Activated CD8-positive, alpha-beta memory T cell treated with anti-CD3 and anti-CD28 coated beads, Interleukin-2, amount 50 U/mL, for 1 hour (primary cell): Measurements from ENCODE around the gene FBXL16.
"Not testable (repeated sequence)": the region's sequence is repeated elsewhere in the genome, so short reads cannot be mapped to it uniquely, and the experiment has no call there.

Experiments used
- DNase-seq: peaks from one replicate; pipeline ENCODE4 v3.0.0-alpha.2; 2020; ENCODE audit errors: extremely low read depth

FBXL16 gene

DNA sequence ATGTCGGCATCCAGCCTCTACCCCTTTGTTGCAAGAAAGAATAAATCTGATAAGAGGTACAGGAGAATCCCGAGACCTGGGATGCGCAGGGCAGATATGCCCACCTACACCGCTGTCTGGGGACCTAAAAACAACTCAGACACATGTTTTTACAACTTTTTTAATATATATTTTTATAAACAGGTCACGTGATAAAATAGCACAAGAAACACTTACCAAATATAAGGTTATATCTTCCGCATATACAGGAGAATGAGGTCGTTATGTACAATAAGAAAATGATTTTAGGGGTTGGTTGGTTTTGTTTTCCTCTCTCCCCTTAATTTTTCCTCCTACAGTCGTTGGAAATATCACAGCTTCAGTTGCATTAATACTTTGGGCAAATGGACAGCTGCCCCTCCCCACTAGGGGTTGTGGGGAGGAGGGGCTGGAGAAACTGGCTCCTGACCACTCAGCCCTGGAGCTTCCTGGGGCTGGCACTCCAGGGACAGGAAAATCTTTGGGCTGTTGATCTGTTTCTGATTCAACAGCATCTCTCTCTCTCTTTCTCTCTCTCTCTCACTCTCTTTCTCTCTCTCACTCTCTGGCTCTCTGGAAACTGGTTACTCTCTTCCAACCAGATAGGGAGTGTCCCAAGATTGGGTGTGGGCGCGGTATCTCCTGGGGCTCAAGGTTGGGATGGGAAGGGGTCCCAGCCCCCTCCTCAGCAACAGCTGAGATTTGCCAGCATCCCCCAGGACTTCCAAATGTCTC, 13.1 kb downstream of the FBXL16 start:
- no peak for DNase-seq

DNA sequence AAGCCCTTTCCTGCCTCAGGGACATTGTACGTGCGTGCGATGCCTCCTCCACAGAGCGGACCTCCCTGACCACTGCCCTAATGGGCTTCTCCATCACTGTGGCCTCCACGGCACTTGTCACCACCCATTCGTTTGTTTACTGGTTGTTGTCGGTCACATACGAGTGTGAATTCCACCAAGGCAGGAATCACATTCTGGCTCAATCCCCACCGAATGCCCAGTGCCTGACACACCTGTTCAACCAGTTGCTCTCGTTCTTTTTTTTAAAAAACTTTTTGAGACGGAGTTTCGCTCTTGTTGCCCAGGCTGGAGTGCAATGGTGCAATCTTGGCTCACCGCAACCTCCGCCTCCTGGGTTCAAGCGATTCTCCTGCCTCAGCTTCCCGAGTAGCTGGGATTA, 14.4 kb downstream of the FBXL16 start:
- not testable (repeated sequence) for DNase-seq

DNA sequence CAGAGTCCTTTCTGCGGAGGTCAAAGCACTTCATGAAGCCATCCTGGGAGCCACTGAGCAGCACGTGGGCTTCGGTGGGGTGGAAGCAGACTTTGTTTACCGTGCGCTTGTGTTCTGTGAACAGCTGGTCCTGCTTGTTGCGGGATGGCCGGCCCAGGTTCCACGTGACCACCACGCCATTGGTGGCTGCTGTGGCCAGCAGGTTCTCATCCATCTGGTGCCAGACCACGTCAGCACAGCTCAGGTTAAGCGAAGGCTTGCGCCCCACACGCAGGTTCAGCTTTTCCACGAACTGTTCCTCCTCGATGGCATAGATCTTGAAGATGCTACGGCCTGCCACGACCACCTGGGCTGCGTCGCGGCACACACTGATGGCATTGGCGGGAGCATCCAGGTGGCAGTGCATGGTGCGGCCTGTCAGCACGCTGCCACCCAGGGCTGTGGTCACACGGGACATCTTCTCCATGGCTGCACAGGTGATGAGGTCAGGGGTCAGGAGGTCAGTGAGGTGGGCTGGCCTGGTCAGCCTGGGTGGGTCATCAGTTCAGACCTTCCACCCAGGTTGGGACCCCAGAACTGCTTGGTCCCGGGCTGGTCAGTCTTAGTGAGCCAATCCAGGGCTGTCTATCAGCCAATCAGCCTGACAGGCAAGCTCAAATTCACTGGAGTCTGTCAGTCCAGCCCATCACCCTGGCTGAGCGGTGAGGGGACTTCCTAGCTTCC, 16.3 kb downstream of the FBXL16 start:
- no peak for DNase-seq

DNA sequence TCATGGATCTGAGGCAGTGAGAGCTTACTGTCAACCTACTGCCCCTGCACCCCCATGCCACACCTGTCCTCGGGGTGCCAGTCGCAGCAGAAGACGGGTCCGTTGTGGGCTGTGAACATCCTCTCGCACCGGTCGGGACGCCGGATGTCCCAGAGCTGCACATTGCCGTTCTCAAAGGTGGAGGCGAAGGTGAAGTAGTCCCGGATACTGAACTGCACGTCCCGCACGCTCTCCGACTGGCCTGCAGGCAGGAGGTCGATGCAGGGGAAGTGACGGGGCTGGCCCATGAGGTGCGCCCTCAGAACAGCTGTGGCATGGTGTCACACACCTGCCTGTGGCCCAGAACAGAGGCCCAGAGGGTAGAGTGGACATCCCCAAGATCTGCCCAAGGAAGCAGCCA, 18.1 kb downstream of the FBXL16 start:
- DNase-seq: no peak

DNA sequence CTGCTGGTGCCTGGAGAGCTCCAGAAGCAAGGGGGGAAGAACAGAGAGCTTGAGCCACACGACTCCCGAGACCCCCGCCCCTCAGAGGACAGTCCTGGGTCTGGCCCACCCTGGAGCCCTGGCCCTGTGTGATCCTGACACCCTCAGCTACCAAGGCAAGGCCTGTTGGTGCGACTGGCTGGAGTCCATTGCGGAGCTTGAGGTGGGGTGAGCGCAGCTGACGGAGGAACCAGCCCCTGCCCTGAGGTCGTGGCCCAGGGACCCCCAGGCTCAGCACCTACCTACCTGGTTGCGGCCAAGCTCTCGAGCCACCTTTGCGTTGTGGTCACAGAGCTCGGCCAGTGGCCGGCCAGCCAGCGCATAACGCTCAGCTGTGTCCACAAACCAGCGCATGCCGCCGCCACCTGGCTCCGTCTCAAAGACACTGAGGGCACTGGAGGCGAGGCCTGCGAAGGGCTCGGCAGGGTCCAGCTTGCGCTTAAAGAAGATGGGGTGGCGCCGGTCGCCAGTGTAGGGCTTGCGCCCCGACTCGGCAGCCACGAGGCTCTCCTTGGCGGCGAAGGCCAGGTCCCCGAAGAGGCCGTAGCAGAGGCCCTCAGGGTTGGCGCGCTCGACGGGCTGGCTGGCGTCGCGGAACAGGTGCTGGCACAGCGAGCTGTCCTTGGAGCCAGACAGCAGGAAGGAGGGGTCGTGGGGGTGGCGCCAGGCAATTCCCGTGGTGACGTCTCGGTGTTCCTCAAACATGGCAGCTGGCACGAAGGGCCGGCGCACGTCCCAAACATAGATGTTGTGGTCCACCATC, 18.9 kb downstream of the FBXL16 start:
- no peak for DNase-seq

DNA sequence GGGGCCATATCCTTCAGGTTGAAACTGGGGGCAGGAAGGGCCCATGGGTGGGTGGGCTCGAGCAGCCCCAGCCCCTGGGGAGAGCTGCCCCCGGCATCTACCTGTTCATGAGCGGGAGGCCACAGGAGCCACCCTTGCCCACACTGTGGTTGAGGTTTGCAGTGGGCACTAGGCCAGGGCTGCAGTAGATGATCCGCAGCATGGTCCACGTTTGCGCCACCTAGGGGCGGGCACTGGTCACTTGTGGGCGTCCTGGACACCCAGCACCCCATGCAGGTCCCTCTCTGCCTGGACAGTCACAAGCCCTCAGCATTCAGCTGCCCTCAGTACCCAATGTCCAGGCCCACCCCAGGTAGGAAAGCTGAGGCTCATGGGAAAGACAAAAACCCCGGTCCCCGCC, 19.6 kb downstream of the FBXL16 start:
- no peak for DNase-seq

DNA sequence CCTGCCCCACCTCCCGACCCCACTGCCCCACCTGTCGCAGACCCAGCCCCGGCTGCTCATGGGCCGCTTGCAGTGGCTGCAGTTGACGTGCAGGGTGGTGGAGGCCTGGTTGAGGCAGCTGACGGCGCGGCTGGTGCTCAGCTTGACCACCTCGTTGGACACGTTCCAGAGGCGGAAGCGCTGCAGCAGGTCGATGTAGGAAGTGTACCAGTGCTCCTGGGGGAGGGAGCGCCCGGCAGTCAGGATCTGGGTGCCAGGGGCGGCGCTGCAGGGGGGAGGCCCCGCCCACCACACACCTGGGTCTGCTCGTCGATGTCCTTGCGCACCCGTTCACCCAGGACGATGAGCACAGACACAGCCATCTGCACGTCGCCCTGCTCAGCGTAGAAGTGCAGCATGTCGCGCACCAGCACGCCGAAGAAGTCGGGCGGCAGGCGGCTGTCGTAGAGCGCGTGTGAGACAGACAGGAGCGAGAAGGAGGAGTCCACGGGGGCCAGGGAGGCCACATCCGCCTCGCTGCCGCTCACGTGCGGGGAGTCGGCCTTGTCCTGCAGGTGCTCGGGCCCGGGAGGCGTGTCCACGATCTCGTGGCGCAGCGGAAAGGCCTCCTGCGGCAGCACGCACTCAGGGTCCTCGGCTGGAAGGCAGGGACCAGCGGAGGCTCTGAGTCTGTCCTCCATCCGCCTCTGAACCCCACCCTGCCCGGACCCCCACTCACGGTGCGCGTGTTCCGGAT, 20.5 kb downstream of the FBXL16 start:
- DNase-seq: no peak

DNA sequence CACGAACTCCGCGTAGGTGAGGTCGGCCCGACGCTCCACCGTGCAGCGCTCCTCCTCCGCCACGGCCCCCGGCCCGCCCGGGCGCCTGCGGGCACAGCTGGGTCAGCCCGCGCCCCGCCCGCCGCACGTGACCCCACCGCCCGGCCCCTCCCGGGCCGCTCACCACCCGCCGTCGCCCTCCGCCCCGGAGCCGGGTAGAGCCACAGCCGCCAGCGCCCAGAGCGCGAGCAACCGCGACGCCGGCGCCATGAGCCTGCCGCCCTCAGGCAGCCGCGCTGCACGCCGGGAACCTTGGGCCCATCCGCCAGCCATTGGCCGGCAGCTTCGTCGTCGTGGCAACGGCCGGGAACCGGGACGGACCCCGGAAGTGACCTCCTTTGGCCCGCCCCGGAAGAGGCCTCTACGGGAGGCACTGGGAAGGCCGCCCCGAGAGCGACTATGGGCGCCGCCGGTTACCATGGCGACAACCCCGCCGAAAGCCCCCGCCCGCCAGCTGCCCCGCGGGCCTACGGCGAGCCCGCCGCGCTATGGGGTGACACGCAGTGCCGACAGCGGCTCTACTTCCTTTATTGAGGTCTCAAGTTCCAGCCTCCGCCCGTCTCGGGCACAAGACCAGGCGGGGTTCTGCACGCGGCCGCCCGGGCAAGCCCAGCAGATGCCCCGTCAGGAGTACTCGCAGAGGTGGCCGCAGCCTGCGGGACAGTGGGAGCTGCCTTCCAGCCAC, 21.4 kb downstream of the FBXL16 start, which contains the start of gene JMJD8:
Gene JMJD8 (minus strand): TSS at position 264 of the 724 bp plus-strand sequence. CDS start 15 bp downstream, at position 249.
- peak; percentile 90 for DNase-seq

DNA sequence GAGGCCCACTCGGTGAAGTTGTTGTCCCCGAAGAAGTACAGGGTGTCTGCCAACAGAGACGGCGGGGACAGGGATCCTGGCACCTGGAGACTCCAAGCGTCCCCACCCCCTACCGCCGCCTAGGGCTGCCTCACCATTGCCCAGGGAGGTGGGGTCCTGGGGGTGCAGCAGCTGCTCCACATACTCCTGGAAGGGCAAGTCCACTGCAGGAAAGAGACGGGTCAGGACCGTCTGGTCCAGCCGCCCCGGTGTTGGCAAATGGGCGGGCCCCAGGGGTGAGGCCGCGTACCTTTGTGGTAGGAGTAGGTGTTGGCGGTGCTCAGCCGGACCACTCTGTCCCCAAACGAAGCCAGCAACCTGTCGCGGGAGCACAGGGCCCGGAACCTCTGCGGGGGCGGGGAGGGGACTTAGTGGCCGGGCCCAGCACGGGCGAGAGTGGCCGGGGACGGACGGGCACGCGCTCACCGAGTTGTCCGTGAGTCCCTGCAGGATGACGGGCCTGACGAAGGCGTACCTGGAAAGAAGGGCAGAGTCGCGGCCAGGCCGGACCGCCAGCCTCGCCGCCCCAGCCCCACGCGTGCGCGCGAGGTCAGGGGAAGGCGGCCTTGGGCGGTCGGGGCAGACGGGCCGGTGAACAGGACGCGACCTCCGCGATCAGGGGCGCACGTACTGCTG, 22.1 kb downstream of the FBXL16 start:
- DNase-seq: no peak

DNA sequence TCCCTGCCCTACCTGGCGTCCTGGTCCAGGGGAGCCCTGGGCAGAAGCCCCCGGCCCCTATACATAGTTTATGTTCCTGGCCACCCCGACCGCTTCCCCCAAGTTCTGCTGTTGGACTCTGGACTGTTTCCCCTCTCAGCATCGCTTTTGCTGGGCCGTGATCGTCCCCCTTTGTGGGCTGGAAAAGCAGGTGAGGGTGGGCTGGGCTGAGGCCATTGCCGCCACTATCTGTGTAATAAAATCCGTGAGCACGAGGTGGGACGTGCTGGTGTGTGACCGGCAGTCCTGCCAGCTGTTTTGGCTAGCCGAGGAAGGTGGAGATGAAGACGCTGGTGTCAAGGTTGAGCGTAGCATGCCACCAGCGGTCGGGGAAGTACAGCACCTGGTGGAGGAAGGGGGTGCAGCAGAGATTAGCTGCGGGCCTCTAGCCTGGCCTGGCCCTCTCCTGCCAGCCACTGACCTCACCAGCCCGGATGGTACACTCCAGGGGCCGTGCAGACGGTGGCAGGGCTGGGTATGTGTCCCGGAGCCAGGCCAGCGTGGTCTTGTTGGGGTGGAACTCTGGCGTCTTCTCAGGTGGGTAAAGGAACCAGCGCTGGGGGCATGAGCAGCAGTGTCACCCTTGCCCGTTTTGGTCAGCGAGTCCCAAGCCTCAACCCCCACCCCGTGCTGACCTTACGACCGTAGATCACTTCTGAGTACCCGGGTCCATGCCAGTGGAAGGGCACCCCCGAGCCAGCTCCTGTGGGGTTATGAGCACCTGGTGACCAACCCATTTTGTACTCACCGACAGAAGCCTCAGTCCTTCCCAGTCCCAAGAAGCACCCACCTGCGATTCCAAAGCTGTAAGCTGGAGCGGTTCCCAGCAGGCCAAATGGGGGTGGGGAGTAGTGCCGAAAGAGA, 22.9 kb downstream of the FBXL16 start:
- DNase-seq: no peak

DNA sequence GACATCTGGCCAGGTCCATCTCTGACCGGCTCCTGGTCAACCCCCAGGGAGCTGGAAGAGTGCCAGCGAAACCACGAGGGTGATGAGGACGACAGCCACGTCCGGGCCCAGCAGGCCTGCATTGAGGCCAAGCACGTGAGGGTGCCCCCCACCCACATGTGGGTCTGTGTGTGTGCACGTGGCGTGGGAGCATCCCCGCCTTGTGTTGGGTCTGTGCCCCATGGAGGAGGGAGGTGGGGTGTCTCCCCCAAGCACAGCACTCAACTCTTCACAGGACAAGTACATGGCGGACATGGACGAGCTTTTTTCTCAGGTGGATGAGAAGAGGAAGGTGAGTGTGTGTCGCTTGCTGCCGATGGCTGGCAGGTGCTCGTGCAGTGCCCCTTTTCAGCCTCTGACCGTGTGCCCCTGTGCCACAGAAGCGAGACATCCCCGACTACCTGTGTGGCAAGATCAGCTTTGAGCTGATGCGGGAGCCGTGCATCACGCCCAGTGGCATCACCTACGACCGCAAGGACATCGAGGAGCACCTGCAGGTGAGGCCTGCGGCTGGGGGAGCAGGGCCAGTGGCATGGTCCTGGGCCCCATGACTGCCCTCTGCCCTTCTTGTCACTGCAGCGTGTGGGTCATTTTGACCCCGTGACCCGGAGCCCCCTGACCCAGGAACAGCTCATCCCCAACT, 23.7 kb downstream of the FBXL16 start:
- DNase-seq: no peak

DNA sequence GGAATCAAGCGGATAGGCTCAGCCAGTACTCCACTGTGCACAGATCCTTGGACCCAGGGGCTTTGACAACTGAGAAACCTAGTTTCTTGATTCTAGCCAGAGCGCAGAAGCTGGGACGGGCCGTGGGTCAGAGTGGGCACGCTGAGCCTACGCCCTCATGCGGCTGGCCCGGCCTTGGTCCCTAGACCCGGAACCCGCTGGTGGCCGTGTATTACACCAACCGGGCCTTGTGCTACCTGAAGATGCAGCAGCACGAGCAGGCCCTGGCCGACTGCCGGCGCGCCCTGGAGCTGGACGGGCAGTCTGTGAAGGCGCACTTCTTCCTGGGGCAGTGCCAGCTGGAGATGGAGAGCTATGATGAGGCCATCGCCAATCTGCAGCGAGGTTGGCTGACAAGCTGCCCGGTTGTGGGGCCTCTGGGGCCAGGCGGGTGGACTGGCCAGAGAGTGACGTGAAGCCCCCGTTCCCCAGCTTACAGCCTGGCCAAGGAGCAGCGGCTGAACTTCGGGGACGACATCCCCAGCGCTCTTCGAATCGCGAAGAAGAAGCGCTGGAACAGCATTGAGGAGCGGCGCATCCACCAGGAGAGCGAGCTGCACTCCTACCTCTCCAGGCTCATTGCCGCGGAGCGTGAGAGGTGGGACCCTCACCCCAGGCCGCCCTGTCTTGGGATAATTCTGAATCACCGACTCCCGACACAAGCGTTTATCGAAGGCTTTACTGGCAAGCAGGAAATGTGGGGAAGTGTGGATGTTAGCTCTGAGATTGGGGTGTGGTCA, 24.4 kb downstream of the FBXL16 start:
- DNase-seq: no peak

DNA sequence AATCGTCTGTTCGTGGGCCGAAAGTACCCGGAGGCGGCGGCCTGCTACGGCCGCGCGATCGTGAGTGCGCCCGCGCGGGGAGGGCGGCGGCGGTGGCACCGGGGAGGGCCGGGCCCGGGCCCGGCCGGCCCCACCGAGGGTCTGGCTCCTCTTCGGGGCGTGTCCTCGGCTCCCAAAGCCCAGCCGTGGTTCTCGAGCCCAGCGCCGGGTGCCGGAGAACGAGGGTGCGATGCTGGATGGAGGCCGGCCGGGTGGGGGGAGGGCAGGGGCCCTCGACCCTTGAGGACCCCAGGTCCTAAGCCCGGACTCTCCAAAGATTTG, 25.0 kb downstream of the FBXL16 start:
- DNase-seq: no peak

DNA sequence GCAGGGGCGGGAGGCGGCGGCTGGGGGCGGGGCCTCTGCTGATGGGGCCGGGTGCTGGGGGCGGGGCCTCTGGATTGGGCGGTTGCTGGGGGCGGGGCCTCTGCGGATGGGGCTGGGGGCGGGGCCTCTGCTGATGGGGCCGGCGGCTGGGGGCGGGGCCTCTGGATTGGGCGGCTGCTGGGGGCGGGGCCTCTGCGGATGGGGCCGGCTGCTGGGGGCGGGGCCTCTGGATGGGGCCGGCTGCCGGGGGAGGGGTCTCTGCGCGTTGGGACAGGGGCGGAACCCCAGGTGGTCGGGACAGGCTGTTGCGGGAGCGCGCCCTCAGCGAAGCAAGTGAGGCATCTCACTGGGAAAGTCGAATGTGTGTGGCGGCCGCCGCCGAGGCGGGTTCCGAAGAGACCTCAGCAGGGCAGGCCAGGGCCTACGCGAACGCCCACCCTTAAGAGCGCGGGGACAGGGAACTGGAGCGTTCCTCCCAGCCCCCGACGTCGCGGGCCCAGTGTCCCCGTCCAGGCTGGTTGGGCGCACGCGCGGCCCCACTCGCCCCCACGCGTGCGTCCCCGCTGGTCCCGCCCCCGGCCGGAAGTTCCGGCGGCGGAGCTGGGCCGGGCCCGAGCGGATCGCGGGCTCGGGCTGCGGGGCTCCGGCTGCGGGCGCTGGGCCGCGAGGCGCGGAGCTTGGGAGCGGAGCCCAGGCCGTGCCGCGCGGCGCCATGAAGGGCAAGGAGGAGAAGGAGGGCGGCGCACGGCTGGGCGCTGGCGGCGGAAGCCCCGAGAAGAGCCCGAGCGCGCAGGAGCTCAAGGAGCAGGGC, 25.6 kb downstream of the FBXL16 start, which contains the start of gene STUB1:
Gene STUB1 (plus strand): TSS at position 597 of the 811 bp plus-strand sequence. CDS start 116 bp downstream, at position 713.
- DNase-seq: peak; percentile 65

DNA sequence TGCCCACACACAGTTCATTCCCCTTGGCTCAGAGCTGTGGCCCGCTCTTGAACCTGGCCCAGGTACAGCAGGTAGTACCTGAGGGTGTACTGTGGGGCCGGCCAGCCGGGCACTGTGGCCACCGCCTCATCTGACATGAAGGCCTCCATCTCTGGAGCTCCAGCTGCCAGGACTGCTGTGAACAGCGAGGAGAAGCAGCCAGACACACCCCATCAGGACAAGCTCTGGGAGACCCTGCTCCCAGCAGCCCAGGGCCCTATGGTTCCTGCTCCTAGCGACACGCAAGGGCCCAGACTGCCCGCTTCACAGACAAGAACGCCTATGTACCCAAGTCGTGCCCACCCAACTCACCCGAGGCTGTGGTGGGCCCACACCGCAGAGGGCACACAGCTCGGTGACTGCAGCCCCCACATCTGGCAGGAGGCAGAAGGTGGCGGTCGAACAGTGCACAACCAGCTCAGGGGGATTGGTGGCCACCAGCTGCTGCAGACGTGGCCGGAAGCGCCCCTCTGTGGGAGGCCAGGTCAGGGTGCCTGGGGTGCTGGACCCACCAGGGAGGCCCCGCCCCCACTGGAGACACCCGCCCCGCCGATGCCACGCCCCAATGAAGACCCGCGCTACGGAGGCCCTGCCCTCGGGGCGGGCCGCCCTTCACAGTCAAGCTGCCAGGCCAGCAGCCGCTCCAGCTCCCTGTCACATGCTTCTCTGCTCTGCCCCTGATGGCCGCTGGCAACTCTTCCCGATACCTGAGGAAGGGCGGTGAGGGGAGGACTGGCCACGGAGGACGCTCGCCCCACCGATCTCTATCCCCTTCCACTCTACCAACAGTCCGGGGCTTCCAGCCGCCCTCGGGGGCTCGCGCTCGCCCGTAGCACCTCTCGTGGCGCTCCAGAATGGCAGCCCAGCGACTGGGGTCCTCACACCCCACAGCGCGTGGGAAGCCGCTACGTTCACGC, 26.5 kb downstream of the FBXL16 start:
- DNase-seq: no peak
